ENCODE data around the gene RAB21.
"Not testable (repeated sequence)": the region's sequence is repeated elsewhere in the genome, so short reads cannot be mapped to it uniquely, and the experiment has no call there.

The RAB21 gene

GRCh38 chr12:71797531-71797930 lies 42.9 kb downstream of the RAB21 start:
- DNase-seq (ENCODE audit: low read depth, low spot score), result no peak
- no peaks in the 10 kb centered on the region for H3K9me3 ChIP-seq (ENCODE audit: insufficient read depth, low read length)
- TF ChIP-seq YY1 (IDR thresholded peaks at IDR 0.05; ENCODE audit: insufficient read depth, insufficient read length) (no peak), ZNF274 (IDR thresholded peaks at IDR 0.05; ENCODE audit: low read depth, low read length) (no peak), SUZ12 (IDR thresholded peaks at IDR 0.05; ENCODE audit: extremely low read depth, insufficient read depth, insufficient read length) (no peak)
- H3K36me3 ChIP-seq (ENCODE audit: insufficient read depth, insufficient read length, low read length), result no peaks in the 10 kb centered on the region
- H3K9ac ChIP-seq (ENCODE audit: insufficient read length, low read depth), result no peak overlapping the region
- H3K4me3 ChIP-seq (ENCODE audit: insufficient read length, low read depth), result no peak overlapping the region
- H3K4me1 ChIP-seq (ENCODE audit: insufficient read depth, insufficient read length), result no peaks in the 10 kb centered on the region
- H3K27me3 ChIP-seq (ENCODE audit: insufficient read depth, insufficient read length), result no peaks in the 10 kb centered on the region

GRCh38 chr12:71799106-71799505 lies 44.4 kb downstream of the RAB21 start:
- peak; percentile 6 for DNase-seq (ENCODE audit: low read depth, low spot score)
- Histone ChIP-seq H3K9me3 (ENCODE audit: insufficient read depth, low read length) (no peaks in the 10 kb centered on the region), H3K4me3 (ENCODE audit: insufficient read length, low read depth) (no peak overlapping the region), H3K27me3 (ENCODE audit: insufficient read depth, insufficient read length) (no peaks in the 10 kb centered on the region), H3K4me1 (ENCODE audit: insufficient read depth, insufficient read length) (no peaks in the 10 kb centered on the region), H3K36me3 (ENCODE audit: insufficient read depth, insufficient read length, low read length) (no peaks in the 10 kb centered on the region), H3K9ac (ENCODE audit: insufficient read length, low read depth) (no peak overlapping the region)
- TF ChIP-seq ZNF274 (IDR thresholded peaks at IDR 0.05; ENCODE audit: low read depth, low read length) (no peak), SUZ12 (IDR thresholded peaks at IDR 0.05; ENCODE audit: extremely low read depth, insufficient read depth, insufficient read length) (no peak), YY1 (IDR thresholded peaks at IDR 0.05; ENCODE audit: insufficient read depth, insufficient read length) (no peak)

- DNase-seq (ENCODE audit: low read depth, low spot score), result no peak
- no peak for TF ChIP-seq SUZ12 (IDR thresholded peaks at IDR 0.05; ENCODE audit: extremely low read depth, insufficient read depth, insufficient read length)
- no peak for TF ChIP-seq YY1 (IDR thresholded peaks at IDR 0.05; ENCODE audit: insufficient read depth, insufficient read length)
- no peak for TF ChIP-seq ZNF274 (IDR thresholded peaks at IDR 0.05; ENCODE audit: low read depth, low read length)
- Histone ChIP-seq H3K36me3 (ENCODE audit: insufficient read depth, insufficient read length, low read length) (no peaks in the 10 kb centered on the region), H3K4me1 (ENCODE audit: insufficient read depth, insufficient read length) (no peaks in the 10 kb centered on the region), H3K27me3 (ENCODE audit: insufficient read depth, insufficient read length) (no peaks in the 10 kb centered on the region), H3K4me3 (ENCODE audit: insufficient read length, low read depth) (no peak overlapping the region), H3K9me3 (ENCODE audit: insufficient read depth, low read length) (no peaks in the 10 kb centered on the region), H3K9ac (ENCODE audit: insufficient read length, low read depth) (no peak overlapping the region)
These were observed 45.5 kb downstream of the RAB21 start for GRCh38 chr12:71800177-71800576.

- DNase-seq (ENCODE audit: low read depth, low spot score), result peak; percentile 3
- TF ChIP-seq YY1 (IDR thresholded peaks at IDR 0.05; ENCODE audit: insufficient read depth, insufficient read length), result no peak
- no peak for TF ChIP-seq SUZ12 (IDR thresholded peaks at IDR 0.05; ENCODE audit: extremely low read depth, insufficient read depth, insufficient read length)
- TF ChIP-seq ZNF274 (IDR thresholded peaks at IDR 0.05; ENCODE audit: low read depth, low read length), result no peak
- H3K4me3 ChIP-seq (ENCODE audit: insufficient read length, low read depth), result no peak overlapping the region
These were observed 49.8 kb downstream of the RAB21 start for GRCh38 chr12:71804505-71804904.

GRCh38 chr12:71810921-71811320 lies 56.3 kb downstream of the RAB21 start:
- Histone ChIP-seq H3K9ac (ENCODE audit: insufficient read length, low read depth) (no peak overlapping the region), H3K36me3 (ENCODE audit: insufficient read depth, insufficient read length, low read length) (no peaks in the 10 kb centered on the region), H3K27me3 (ENCODE audit: insufficient read depth, insufficient read length) (no peaks in the 10 kb centered on the region), H3K4me1 (ENCODE audit: insufficient read depth, insufficient read length) (no peaks in the 10 kb centered on the region), H3K9me3 (ENCODE audit: insufficient read depth, low read length) (no peaks in the 10 kb centered on the region), H3K4me3 (ENCODE audit: insufficient read length, low read depth) (no peak overlapping the region)
- TF ChIP-seq YY1 (IDR thresholded peaks at IDR 0.05; ENCODE audit: insufficient read depth, insufficient read length) (no peak), ZNF274 (IDR thresholded peaks at IDR 0.05; ENCODE audit: low read depth, low read length) (no peak), SUZ12 (IDR thresholded peaks at IDR 0.05; ENCODE audit: extremely low read depth, insufficient read depth, insufficient read length) (no peak)
- DNase-seq (ENCODE audit: low read depth, low spot score), result no peak

More at GRCh38 chr12:71804505-71804904, 49.8 kb downstream of the RAB21 start:
- H3K4me1 ChIP-seq (ENCODE audit: insufficient read depth, insufficient read length), result no peaks in the 10 kb centered on the region
- no peaks in the 10 kb centered on the region for H3K27me3 ChIP-seq (ENCODE audit: insufficient read depth, insufficient read length)
- H3K36me3 ChIP-seq (ENCODE audit: insufficient read depth, insufficient read length, low read length), result no peaks in the 10 kb centered on the region
- H3K9me3 ChIP-seq (ENCODE audit: insufficient read depth, low read length), result no peaks in the 10 kb centered on the region
- H3K9ac ChIP-seq (ENCODE audit: insufficient read length, low read depth), result no peak overlapping the region

GRCh38 chr12:71815242-71815641 lies 60.6 kb downstream of the RAB21 start:
- H3K9ac ChIP-seq (ENCODE audit: insufficient read length, low read depth); DNase-seq (ENCODE audit: low read depth, low spot score): not testable (repeated sequence)

GRCh38 chr12:71822088-71822487 lies 67.4 kb downstream of the RAB21 start:
- not testable (repeated sequence) for DNase-seq (ENCODE audit: low read depth, low spot score); H3K36me3 ChIP-seq (ENCODE audit: insufficient read depth, insufficient read length, low read length); H3K9ac ChIP-seq (ENCODE audit: insufficient read length, low read depth); H3K4me3 ChIP-seq (ENCODE audit: insufficient read length, low read depth); H3K9me3 ChIP-seq (ENCODE audit: insufficient read depth, low read length); H3K27me3 ChIP-seq (ENCODE audit: insufficient read depth, insufficient read length); H3K4me1 ChIP-seq (ENCODE audit: insufficient read depth, insufficient read length)

More at GRCh38 chr12:71815242-71815641, 60.6 kb downstream of the RAB21 start:
- H3K27me3 ChIP-seq (ENCODE audit: insufficient read depth, insufficient read length); H3K4me1 ChIP-seq (ENCODE audit: insufficient read depth, insufficient read length); H3K9me3 ChIP-seq (ENCODE audit: insufficient read depth, low read length); H3K4me3 ChIP-seq (ENCODE audit: insufficient read length, low read depth); H3K36me3 ChIP-seq (ENCODE audit: insufficient read depth, insufficient read length, low read length): not testable (repeated sequence)

- TF ChIP-seq ZNF274 (IDR thresholded peaks at IDR 0.05; ENCODE audit: low read depth, low read length) (no peak), YY1 (IDR thresholded peaks at IDR 0.05; ENCODE audit: insufficient read depth, insufficient read length) (no peak), SUZ12 (IDR thresholded peaks at IDR 0.05; ENCODE audit: extremely low read depth, insufficient read depth, insufficient read length) (no peak)
- H3K4me1 ChIP-seq (ENCODE audit: insufficient read depth, insufficient read length), result no peaks in the 10 kb centered on the region
- no peak overlapping the region for H3K9ac ChIP-seq (ENCODE audit: insufficient read length, low read depth)
- no peak overlapping the region for H3K4me3 ChIP-seq (ENCODE audit: insufficient read length, low read depth)
- H3K9me3 ChIP-seq (ENCODE audit: insufficient read depth, low read length), result no peaks in the 10 kb centered on the region
- no peaks in the 10 kb centered on the region for H3K36me3 ChIP-seq (ENCODE audit: insufficient read depth, insufficient read length, low read length)
- no peaks in the 10 kb centered on the region for H3K27me3 ChIP-seq (ENCODE audit: insufficient read depth, insufficient read length)
- DNase-seq (ENCODE audit: low read depth, low spot score), result no peak
These were observed 74.2 kb downstream of the RAB21 start for GRCh38 chr12:71828813-71829212.

Data from NT2/D1 (cell line).